Measurements from ENCODE around the gene FATE1.

Gene FATE1

GRCh38 chrX:151742311-151742710 lies 26.5 kb downstream of the FATE1 start:
- no peaks in the 10 kb centered on the region for H3K36me3 ChIP-seq (ENCODE audit: control insufficient read depth, insufficient read depth, low read length)
- peaks cover 55% of the 10 kb centered on the region for H3K9me3 ChIP-seq (ENCODE audit: control insufficient read depth, insufficient read depth, low read length)
- no peaks in the 10 kb centered on the region for H3K27me3 ChIP-seq (ENCODE audit: control insufficient read depth, insufficient read depth, low read length)
- no peak overlapping the region for H3K4me3 ChIP-seq (ENCODE audit: low read depth, low read length)
- no peaks in the 10 kb centered on the region for H3K4me1 ChIP-seq (ENCODE audit: control insufficient read depth, insufficient read depth, low read length)
- H3K9ac ChIP-seq (ENCODE audit: low read depth, low read length) = no peak overlapping the region
- H3K27ac ChIP-seq (ENCODE audit: low read depth, low read length) = no peak overlapping the region

- peaks cover under 1% of the 10 kb centered on the region; the same call in 1 of the 2 replicates for H3K4me1 ChIP-seq (ENCODE audit: control insufficient read depth, insufficient read depth, low read length)
- H3K36me3 ChIP-seq (ENCODE audit: control insufficient read depth, insufficient read depth, low read length) = no peaks in the 10 kb centered on the region
- H3K9ac ChIP-seq (ENCODE audit: low read depth, low read length) = no peak overlapping the region
- peaks cover 49% of the 10 kb centered on the region for H3K9me3 ChIP-seq (ENCODE audit: control insufficient read depth, insufficient read depth, low read length)
- no peak overlapping the region for H3K27ac ChIP-seq (ENCODE audit: low read depth, low read length)
- H3K27me3 ChIP-seq (ENCODE audit: control insufficient read depth, insufficient read depth, low read length) = no peaks in the 10 kb centered on the region
- H3K4me3 ChIP-seq (ENCODE audit: low read depth, low read length) = no peak overlapping the region
These were observed 28.0 kb downstream of the FATE1 start for GRCh38 chrX:151743651-151744470.

- Histone ChIP-seq H3K36me3 (ENCODE audit: control insufficient read depth, insufficient read depth, low read length) (no peaks in the 10 kb centered on the region), H3K4me3 (ENCODE audit: low read depth, low read length) (no peak overlapping the region), H3K9me3 (ENCODE audit: control insufficient read depth, insufficient read depth, low read length) (peaks cover 38% of the 10 kb centered on the region), H3K4me1 (ENCODE audit: control insufficient read depth, insufficient read depth, low read length) (peaks cover 4% of the 10 kb centered on the region; the same call in 1 of the 2 replicates), H3K27me3 (ENCODE audit: control insufficient read depth, insufficient read depth, low read length) (no peaks in the 10 kb centered on the region), H3K27ac (ENCODE audit: low read depth, low read length) (no peak overlapping the region), H3K9ac (ENCODE audit: low read depth, low read length) (no peak overlapping the region)
These were observed 29.8 kb downstream of the FATE1 start for GRCh38 chrX:151745651-151746050.

GRCh38 chrX:151746502-151746901 lies 30.7 kb downstream of the FATE1 start:
- no peak overlapping the region for H3K4me3 ChIP-seq (ENCODE audit: low read depth, low read length)
- H3K9ac ChIP-seq (ENCODE audit: low read depth, low read length) = no peak overlapping the region
- H3K4me1 ChIP-seq (ENCODE audit: control insufficient read depth, insufficient read depth, low read length) = peaks cover 4% of the 10 kb centered on the region; the same call in 1 of the 2 replicates
- H3K27me3 ChIP-seq (ENCODE audit: control insufficient read depth, insufficient read depth, low read length) = no peaks in the 10 kb centered on the region
- H3K36me3 ChIP-seq (ENCODE audit: control insufficient read depth, insufficient read depth, low read length) = no peaks in the 10 kb centered on the region
- H3K9me3 ChIP-seq (ENCODE audit: control insufficient read depth, insufficient read depth, low read length) = peaks cover 38% of the 10 kb centered on the region
- no peak overlapping the region for H3K27ac ChIP-seq (ENCODE audit: low read depth, low read length)

GRCh38 chrX:151750511-151750910 lies 34.7 kb downstream of the FATE1 start:
- peaks cover 44% of the 10 kb centered on the region for H3K9me3 ChIP-seq (ENCODE audit: control insufficient read depth, insufficient read depth, low read length)
- peaks cover 8% of the 10 kb centered on the region; the same call in 1 of the 2 replicates for H3K4me1 ChIP-seq (ENCODE audit: control insufficient read depth, insufficient read depth, low read length)
- no peak overlapping the region for H3K27ac ChIP-seq (ENCODE audit: low read depth, low read length)
- H3K4me3 ChIP-seq (ENCODE audit: low read depth, low read length) = no peak overlapping the region
- peaks cover 4% of the 10 kb centered on the region; the same call in 1 of the 2 replicates for H3K27me3 ChIP-seq (ENCODE audit: control insufficient read depth, insufficient read depth, low read length)
- H3K9ac ChIP-seq (ENCODE audit: low read depth, low read length) = no peak overlapping the region
- H3K36me3 ChIP-seq (ENCODE audit: control insufficient read depth, insufficient read depth, low read length) = no peaks in the 10 kb centered on the region

- H3K9me3 ChIP-seq (ENCODE audit: control insufficient read depth, insufficient read depth, low read length) = peaks cover 53% of the 10 kb centered on the region
- peaks cover 4% of the 10 kb centered on the region; the same call in 1 of the 2 replicates for H3K27me3 ChIP-seq (ENCODE audit: control insufficient read depth, insufficient read depth, low read length)
- H3K4me1 ChIP-seq (ENCODE audit: control insufficient read depth, insufficient read depth, low read length) = peaks cover 8% of the 10 kb centered on the region; the same call in 1 of the 2 replicates
- no peak overlapping the region for H3K4me3 ChIP-seq (ENCODE audit: low read depth, low read length)
- H3K36me3 ChIP-seq (ENCODE audit: control insufficient read depth, insufficient read depth, low read length) = no peaks in the 10 kb centered on the region
- H3K27ac ChIP-seq (ENCODE audit: low read depth, low read length) = no peak overlapping the region
- no peak overlapping the region for H3K9ac ChIP-seq (ENCODE audit: low read depth, low read length)
These were observed 37.0 kb downstream of the FATE1 start for GRCh38 chrX:151752847-151753246.

- Histone ChIP-seq H3K36me3 (ENCODE audit: control insufficient read depth, insufficient read depth, low read length) (no peaks in the 10 kb centered on the region), H3K27ac (ENCODE audit: low read depth, low read length) (no peak overlapping the region), H3K9ac (ENCODE audit: low read depth, low read length) (no peak overlapping the region), H3K4me3 (ENCODE audit: low read depth, low read length) (no peak overlapping the region), H3K4me1 (ENCODE audit: control insufficient read depth, insufficient read depth, low read length) (peaks cover 8% of the 10 kb centered on the region; the same call in 1 of the 2 replicates), H3K27me3 (ENCODE audit: control insufficient read depth, insufficient read depth, low read length) (peaks cover 4% of the 10 kb centered on the region; the same call in 1 of the 2 replicates), H3K9me3 (ENCODE audit: control insufficient read depth, insufficient read depth, low read length) (peaks cover 53% of the 10 kb centered on the region)
These were observed 37.6 kb downstream of the FATE1 start for GRCh38 chrX:151753313-151754046.

GRCh38 chrX:151754047-151754429 lies 38.2 kb downstream of the FATE1 start:
- no peak overlapping the region for H3K27ac ChIP-seq (ENCODE audit: low read depth, low read length)

GRCh38 chrX:151754641-151755215 lies 38.9 kb downstream of the FATE1 start:
- H3K9me3 ChIP-seq (ENCODE audit: control insufficient read depth, insufficient read depth, low read length) = peaks cover 60% of the 10 kb centered on the region
- H3K27me3 ChIP-seq (ENCODE audit: control insufficient read depth, insufficient read depth, low read length) = peaks cover 4% of the 10 kb centered on the region; the same call in 1 of the 2 replicates
- H3K4me3 ChIP-seq (ENCODE audit: low read depth, low read length) = no peak overlapping the region
- no peak overlapping the region for H3K9ac ChIP-seq (ENCODE audit: low read depth, low read length)
- H3K36me3 ChIP-seq (ENCODE audit: control insufficient read depth, insufficient read depth, low read length) = no peaks in the 10 kb centered on the region
- no peak overlapping the region for H3K27ac ChIP-seq (ENCODE audit: low read depth, low read length)
- 0 out of 2 replicates have a peak, but pooled peaks cover 4% of the 10 kb centered on the region for H3K4me1 ChIP-seq (ENCODE audit: control insufficient read depth, insufficient read depth, low read length)

More at GRCh38 chrX:151754047-151754429, 38.2 kb downstream of the FATE1 start:
- no peaks in the 10 kb centered on the region for H3K36me3 ChIP-seq (ENCODE audit: control insufficient read depth, insufficient read depth, low read length)
- H3K9ac ChIP-seq (ENCODE audit: low read depth, low read length) = no peak overlapping the region
- peaks cover 54% of the 10 kb centered on the region for H3K9me3 ChIP-seq (ENCODE audit: control insufficient read depth, insufficient read depth, low read length)
- H3K27me3 ChIP-seq (ENCODE audit: control insufficient read depth, insufficient read depth, low read length) = peaks cover 4% of the 10 kb centered on the region; the same call in 1 of the 2 replicates
- peaks cover 6% of the 10 kb centered on the region; the same call in 1 of the 2 replicates for H3K4me1 ChIP-seq (ENCODE audit: control insufficient read depth, insufficient read depth, low read length)
- H3K4me3 ChIP-seq (ENCODE audit: low read depth, low read length) = no peak overlapping the region

- H3K4me3 ChIP-seq (ENCODE audit: low read depth, low read length) = no peak overlapping the region
- no peak overlapping the region for H3K27ac ChIP-seq (ENCODE audit: low read depth, low read length)
- H3K27me3 ChIP-seq (ENCODE audit: control insufficient read depth, insufficient read depth, low read length) = no peaks in the 10 kb centered on the region
- H3K9me3 ChIP-seq (ENCODE audit: control insufficient read depth, insufficient read depth, low read length) = peaks cover 56% of the 10 kb centered on the region
- H3K9ac ChIP-seq (ENCODE audit: low read depth, low read length) = no peak overlapping the region
- no peaks in the 10 kb centered on the region for H3K36me3 ChIP-seq (ENCODE audit: control insufficient read depth, insufficient read depth, low read length)
- H3K4me1 ChIP-seq (ENCODE audit: control insufficient read depth, insufficient read depth, low read length) = no peaks in the 10 kb centered on the region
These were observed 43.3 kb downstream of the FATE1 start for GRCh38 chrX:151759041-151759708.

Data from HUES48 (cell line).